ENCODE measurements around the gene SLC10A7.

GRCh38 chr4:146456681-146457080 lies 65.1 kb downstream of the SLC10A7 start:
- TF ChIP-seq, protein P1, sequence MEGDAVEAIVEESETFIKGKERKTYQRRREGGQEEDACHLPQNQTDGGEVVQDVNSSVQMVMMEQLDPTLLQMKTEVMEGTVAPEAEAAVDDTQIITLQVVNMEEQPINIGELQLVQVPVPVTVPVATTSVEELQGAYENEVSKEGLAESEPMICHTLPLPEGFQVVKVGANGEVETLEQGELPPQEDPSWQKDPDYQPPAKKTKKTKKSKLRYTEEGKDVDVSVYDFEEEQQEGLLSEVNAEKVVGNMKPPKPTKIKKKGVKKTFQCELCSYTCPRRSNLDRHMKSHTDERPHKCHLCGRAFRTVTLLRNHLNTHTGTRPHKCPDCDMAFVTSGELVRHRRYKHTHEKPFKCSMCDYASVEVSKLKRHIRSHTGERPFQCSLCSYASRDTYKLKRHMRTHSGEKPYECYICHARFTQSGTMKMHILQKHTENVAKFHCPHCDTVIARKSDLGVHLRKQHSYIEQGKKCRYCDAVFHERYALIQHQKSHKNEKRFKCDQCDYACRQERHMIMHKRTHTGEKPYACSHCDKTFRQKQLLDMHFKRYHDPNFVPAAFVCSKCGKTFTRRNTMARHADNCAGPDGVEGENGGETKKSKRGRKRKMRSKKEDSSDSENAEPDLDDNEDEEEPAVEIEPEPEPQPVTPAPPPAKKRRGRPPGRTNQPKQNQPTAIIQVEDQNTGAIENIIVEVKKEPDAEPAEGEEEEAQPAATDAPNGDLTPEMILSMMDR (IDR thresholded peaks at IDR 0.05; ENCODE audit: low read depth, low read length), result no peak
- no peak for TF ChIP-seq EZH2phosphoT487 (IDR thresholded peaks at IDR 0.05; ENCODE audit: low read depth)
